Epithelial cell of proximal tubule (primary cell): ENCODE results near the gene HLCS. TPM values are rescaled to one million over a fixed set of nuclear protein-coding genes. Genes with fewer than 3 reads are reported as not detected.

Source experiments
- DNase-seq: peaks from one replicate; pipeline ENCODE4 v3.0.0-alpha.2; 2011; ENCODE audit warnings: low read depth
- H3K4me3 ChIP-seq: 2 replicates; pipeline ENCODE4 v1.5.1; 2011; ENCODE audit warnings: low read depth, mild to moderate bottlenecking, low read length
- CTCF ChIP-seq: conservative IDR thresholded peaks from 2 replicates; pipeline ENCODE4 v1.5.1; 2012; ENCODE audit warnings: low read depth, mild to moderate bottlenecking, low read length
- total RNA-seq: library from RNA; depleted of rRNA; stranded (reverse); fragments of >200 nt; gene quantifications from 2 replicates; pipeline ENCODE4 v1.2.3, GENCODE V29; 2015

HLCS gene
- total RNA-seq, 1 donor from 2014 or later = 21.0 TPM

- no peak for TF ChIP-seq CTCF
- no peak overlapping the region for H3K4me3 ChIP-seq
- no peak for DNase-seq
These were observed 115.3 kb downstream of the HLCS start for GRCh38 chr21:36851121-36851520.

GRCh38 chr21:36850372-36850771 is 116.1 kb downstream of the HLCS start:
- H3K4me3 ChIP-seq = no peak overlapping the region
- no peak for DNase-seq
- TF ChIP-seq CTCF = no peak

GRCh38 chr21:36849461-36850105 is 116.9 kb downstream of the HLCS start:
- no peak overlapping the region for H3K4me3 ChIP-seq
- DNase-seq = no peak
- no peak for TF ChIP-seq CTCF

- DNase-seq = no peak
- TF ChIP-seq CTCF = no peak
- no peak overlapping the region for H3K4me3 ChIP-seq
These were observed 117.7 kb downstream of the HLCS start for GRCh38 chr21:36848730-36849274.

- no peak for TF ChIP-seq CTCF
- peak; percentile 43 for DNase-seq
- no peak overlapping the region for H3K4me3 ChIP-seq
These were observed 119.3 kb downstream of the HLCS start for GRCh38 chr21:36847189-36847588.

- no peak overlapping the region for H3K4me3 ChIP-seq
- TF ChIP-seq CTCF = no peak
- DNase-seq = no peak
These were observed 119.8 kb downstream of the HLCS start for GRCh38 chr21:36846631-36847030.

- H3K4me3 ChIP-seq = no peak overlapping the region
- TF ChIP-seq CTCF = no peak
- DNase-seq = no peak
These were observed 120.7 kb downstream of the HLCS start for GRCh38 chr21:36845790-36846189.
